Measurements from ENCODE around the gene ETNK2.

Gene ETNK2

DNA sequence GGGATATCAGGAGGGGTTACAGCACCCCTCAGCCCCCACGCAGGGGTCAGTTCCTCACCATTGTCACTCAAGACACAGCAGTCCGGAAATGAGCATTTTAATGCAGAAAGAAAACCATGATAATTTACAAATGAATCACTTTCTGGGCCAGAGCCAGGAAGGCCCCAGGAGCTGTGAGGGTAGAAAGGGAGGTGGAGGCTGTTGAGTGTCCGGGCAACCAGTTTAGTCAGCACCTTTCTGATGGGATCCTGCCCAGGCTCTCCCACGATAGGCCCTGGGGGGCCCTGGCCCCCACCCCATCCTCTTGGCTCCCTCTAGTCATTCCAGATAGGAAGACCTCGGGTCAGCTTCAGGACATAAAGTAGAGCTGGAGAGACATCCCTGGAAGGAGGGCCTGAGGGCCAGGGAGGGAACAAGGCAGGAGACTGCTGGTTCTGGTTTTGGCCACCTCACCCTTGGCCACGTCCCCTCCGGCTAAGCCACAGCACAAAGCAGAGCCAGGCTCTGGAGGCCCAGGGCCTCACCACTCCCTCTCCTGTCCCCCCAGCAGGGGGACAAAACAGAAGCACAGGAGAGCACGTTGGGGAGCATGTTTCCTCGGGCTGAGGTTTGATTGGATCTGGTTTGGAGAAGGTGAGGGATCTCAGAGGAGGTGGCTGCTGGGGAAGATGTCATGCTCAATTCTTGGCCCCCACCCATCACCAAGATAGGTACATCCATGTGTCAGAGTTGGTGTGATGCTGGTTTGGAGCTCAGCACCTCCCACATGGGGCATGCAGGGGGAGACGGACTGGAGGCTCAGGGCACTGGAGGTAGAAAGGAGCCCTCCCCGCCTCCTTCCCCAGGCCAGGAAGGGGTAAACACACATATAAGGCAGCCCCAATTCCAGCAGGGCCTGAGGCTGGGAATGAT, 20.6 kb downstream of the ETNK2 start:
- no peaks in the 10 kb centered on the region for H3K36me3 ChIP-seq (ENCODE audit: insufficient read depth, low read length)
- no peak overlapping the region for H3K9ac ChIP-seq (ENCODE audit: low read depth, low read length)
- H3K4me1 ChIP-seq (ENCODE audit: insufficient read depth, low read length) = peaks cover 3% of the 10 kb centered on the region; the same call in 1 of the 2 replicates
- no peaks in the 10 kb centered on the region for H3K9me3 ChIP-seq (ENCODE audit: control insufficient read depth, insufficient read depth, low read length)

GRCh38 chr1:204130178-204130577, 21.7 kb downstream of the ETNK2 start:
- H3K9me3 ChIP-seq (ENCODE audit: control insufficient read depth, insufficient read depth, low read length) = no peaks in the 10 kb centered on the region
- no peaks in the 10 kb centered on the region for H3K36me3 ChIP-seq (ENCODE audit: insufficient read depth, low read length)
- H3K9ac ChIP-seq (ENCODE audit: low read depth, low read length) = no peak overlapping the region
- H3K4me1 ChIP-seq (ENCODE audit: insufficient read depth, low read length) = peaks cover 3% of the 10 kb centered on the region; the same call in 1 of the 2 replicates

GRCh38 chr1:204128964-204129896, 22.6 kb downstream of the ETNK2 start:
- Histone ChIP-seq H3K9ac (ENCODE audit: low read depth, low read length) (peak overlapping the region; percentile 40; the same call in 1 of the 2 replicates), H3K36me3 (ENCODE audit: insufficient read depth, low read length) (peaks cover 2% of the 10 kb centered on the region), H3K4me1 (ENCODE audit: insufficient read depth, low read length) (peaks cover 3% of the 10 kb centered on the region; the same call in 1 of the 2 replicates), H3K9me3 (ENCODE audit: control insufficient read depth, insufficient read depth, low read length) (no peaks in the 10 kb centered on the region)

DNA sequence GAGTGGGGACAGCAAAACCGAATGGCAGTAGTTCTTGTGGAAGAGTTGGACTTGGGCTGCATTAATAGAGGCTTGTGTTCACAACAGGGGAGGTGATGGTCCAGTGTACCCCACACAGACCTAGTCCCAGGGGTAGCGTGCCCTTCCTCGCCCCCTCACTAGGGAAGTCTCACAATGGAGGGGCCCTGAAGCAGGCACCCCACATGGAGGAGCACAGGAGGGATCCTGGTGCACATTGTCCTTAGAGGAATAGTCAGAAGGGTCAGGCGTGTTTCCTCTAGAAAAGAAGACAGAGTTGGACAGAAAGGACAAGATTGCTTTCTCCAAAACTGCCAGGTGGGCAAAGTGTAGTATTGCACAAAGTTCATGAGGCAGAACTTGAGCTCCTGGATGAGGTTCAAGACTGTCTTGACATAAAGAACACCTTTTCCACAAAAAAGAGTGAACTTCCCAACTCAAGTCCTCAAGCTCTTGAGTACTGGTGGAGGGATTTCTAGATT, 23.3 kb downstream of the ETNK2 start:
- Histone ChIP-seq H3K9me3 (ENCODE audit: control insufficient read depth, insufficient read depth, low read length) (no peaks in the 10 kb centered on the region), H3K36me3 (ENCODE audit: insufficient read depth, low read length) (peaks cover 7% of the 10 kb centered on the region), H3K9ac (ENCODE audit: low read depth, low read length) (no peak overlapping the region), H3K4me1 (ENCODE audit: insufficient read depth, low read length) (peaks cover 3% of the 10 kb centered on the region; the same call in 1 of the 2 replicates)

- peaks cover 3% of the 10 kb centered on the region; the same call in 1 of the 2 replicates for H3K4me1 ChIP-seq (ENCODE audit: insufficient read depth, low read length)
- H3K9me3 ChIP-seq (ENCODE audit: control insufficient read depth, insufficient read depth, low read length) = no peaks in the 10 kb centered on the region
- H3K9ac ChIP-seq (ENCODE audit: low read depth, low read length) = no peak overlapping the region
- H3K36me3 ChIP-seq (ENCODE audit: insufficient read depth, low read length) = peaks cover 8% of the 10 kb centered on the region
These were observed 24.1 kb downstream of the ETNK2 start for GRCh38 chr1:204127597-204128242.

GRCh38 chr1:204126956-204127355, 24.9 kb downstream of the ETNK2 start:
- Histone ChIP-seq H3K9me3 (ENCODE audit: control insufficient read depth, insufficient read depth, low read length) (no peaks in the 10 kb centered on the region), H3K9ac (ENCODE audit: low read depth, low read length) (no peak overlapping the region), H3K4me1 (ENCODE audit: insufficient read depth, low read length) (peaks cover 3% of the 10 kb centered on the region; the same call in 1 of the 2 replicates), H3K36me3 (ENCODE audit: insufficient read depth, low read length) (peaks cover 13% of the 10 kb centered on the region)

DNA sequence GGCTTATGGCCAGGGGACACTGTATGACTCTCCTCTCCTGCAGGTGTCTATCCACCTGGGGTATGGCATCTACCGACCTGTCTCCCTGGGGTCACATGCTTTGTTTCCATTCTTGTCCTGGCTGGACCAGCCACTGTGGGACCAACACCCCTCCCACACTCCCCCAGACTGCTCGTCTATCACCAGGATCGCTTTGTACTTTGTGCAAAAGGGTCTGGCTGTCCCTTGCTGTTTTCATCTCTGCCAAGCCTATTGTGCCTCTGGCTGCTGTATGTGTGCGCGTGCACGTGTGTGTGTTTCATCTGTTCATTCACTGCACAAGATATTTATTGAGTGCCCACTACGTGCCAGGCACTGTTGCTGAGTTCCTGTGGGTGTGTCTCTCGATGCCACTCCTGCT, 25.5 kb downstream of the ETNK2 start:
- H3K9me3 ChIP-seq (ENCODE audit: control insufficient read depth, insufficient read depth, low read length) = no peaks in the 10 kb centered on the region
- no peak overlapping the region for H3K9ac ChIP-seq (ENCODE audit: low read depth, low read length)
- H3K36me3 ChIP-seq (ENCODE audit: insufficient read depth, low read length) = peaks cover 13% of the 10 kb centered on the region
- H3K4me1 ChIP-seq (ENCODE audit: insufficient read depth, low read length) = peaks cover 3% of the 10 kb centered on the region; the same call in 1 of the 2 replicates

- Histone ChIP-seq H3K9ac (ENCODE audit: low read depth, low read length) (no peak overlapping the region), H3K9me3 (ENCODE audit: control insufficient read depth, insufficient read depth, low read length) (no peaks in the 10 kb centered on the region), H3K4me1 (ENCODE audit: insufficient read depth, low read length) (peaks cover 3% of the 10 kb centered on the region; the same call in 1 of the 2 replicates), H3K36me3 (ENCODE audit: insufficient read depth, low read length) (peaks cover 13% of the 10 kb centered on the region)
These were observed 26.0 kb downstream of the ETNK2 start for GRCh38 chr1:204125759-204126351.

- Histone ChIP-seq H3K36me3 (ENCODE audit: insufficient read depth, low read length) (peaks cover 13% of the 10 kb centered on the region), H3K9me3 (ENCODE audit: control insufficient read depth, insufficient read depth, low read length) (no peaks in the 10 kb centered on the region), H3K9ac (ENCODE audit: low read depth, low read length) (no peak overlapping the region), H3K4me1 (ENCODE audit: insufficient read depth, low read length) (peaks cover 3% of the 10 kb centered on the region; the same call in 1 of the 2 replicates)
These were observed 27.2 kb downstream of the ETNK2 start for GRCh38 chr1:204124639-204125038.

GRCh38 chr1:204123376-204123775, 28.5 kb downstream of the ETNK2 start:
- H3K4me1 ChIP-seq (ENCODE audit: insufficient read depth, low read length) = peaks cover 3% of the 10 kb centered on the region; the same call in 1 of the 2 replicates
- peaks cover 13% of the 10 kb centered on the region for H3K36me3 ChIP-seq (ENCODE audit: insufficient read depth, low read length)
- no peaks in the 10 kb centered on the region for H3K9me3 ChIP-seq (ENCODE audit: control insufficient read depth, insufficient read depth, low read length)
- no peak overlapping the region for H3K9ac ChIP-seq (ENCODE audit: low read depth, low read length)

GRCh38 chr1:204121840-204122555, 29.8 kb downstream of the ETNK2 start:
- no peaks in the 10 kb centered on the region for H3K4me1 ChIP-seq (ENCODE audit: insufficient read depth, low read length)
- no peaks in the 10 kb centered on the region for H3K9me3 ChIP-seq (ENCODE audit: control insufficient read depth, insufficient read depth, low read length)
- no peak overlapping the region for H3K9ac ChIP-seq (ENCODE audit: low read depth, low read length)
- peaks cover 13% of the 10 kb centered on the region for H3K36me3 ChIP-seq (ENCODE audit: insufficient read depth, low read length)

DNA sequence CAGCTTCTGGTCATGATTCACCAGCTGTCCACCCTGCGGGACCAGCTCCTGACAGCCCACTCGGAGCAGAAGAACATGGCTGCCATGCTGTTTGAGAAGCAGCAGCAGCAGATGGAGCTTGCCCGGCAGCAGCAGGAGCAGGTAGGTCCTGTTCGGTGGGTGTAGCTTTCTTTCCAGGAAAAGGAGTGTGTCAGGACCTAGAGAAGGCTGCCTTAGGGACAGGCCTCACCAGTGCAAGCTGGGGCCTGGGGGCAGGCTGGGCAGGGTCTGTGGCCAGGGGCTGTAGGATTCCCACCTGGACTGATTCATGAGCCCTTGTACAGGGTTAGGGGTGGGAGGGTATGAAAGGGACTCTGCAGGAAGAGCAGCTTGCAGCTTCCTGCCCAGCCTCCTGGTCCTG, 35.3 kb downstream of the ETNK2 start:
- H3K9ac ChIP-seq (ENCODE audit: low read depth, low read length) = no peak overlapping the region
- peaks cover 8% of the 10 kb centered on the region; the same call in 1 of the 2 replicates for H3K4me1 ChIP-seq (ENCODE audit: insufficient read depth, low read length)
- H3K36me3 ChIP-seq (ENCODE audit: insufficient read depth, low read length) = peaks cover 9% of the 10 kb centered on the region
- no peaks in the 10 kb centered on the region for H3K9me3 ChIP-seq (ENCODE audit: control insufficient read depth, insufficient read depth, low read length)

DNA sequence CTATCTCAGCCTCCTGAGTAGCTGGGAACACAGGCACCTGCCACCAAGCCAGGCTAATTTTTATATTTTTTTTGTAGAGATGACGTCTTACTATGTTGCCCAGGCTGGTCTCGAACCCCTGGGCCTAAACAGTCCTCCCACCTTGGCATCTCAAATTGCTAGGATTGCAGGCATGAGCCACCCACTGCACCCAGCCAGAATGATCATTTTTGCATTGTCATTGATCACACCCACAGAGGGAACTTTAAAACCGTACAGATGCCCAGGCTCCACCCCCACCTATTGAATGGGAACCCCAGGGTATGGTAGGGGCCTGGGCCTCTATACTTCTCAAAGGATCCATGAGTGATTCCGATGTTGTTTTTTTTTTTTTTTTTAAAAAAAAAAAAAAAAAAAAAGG, 36.7 kb downstream of the ETNK2 start:
- no peak overlapping the region for H3K9ac ChIP-seq (ENCODE audit: low read depth, low read length)
- peaks cover 20% of the 10 kb centered on the region for H3K4me1 ChIP-seq (ENCODE audit: insufficient read depth, low read length)
- no peaks in the 10 kb centered on the region for H3K9me3 ChIP-seq (ENCODE audit: control insufficient read depth, insufficient read depth, low read length)
- H3K36me3 ChIP-seq (ENCODE audit: insufficient read depth, low read length) = peaks cover 9% of the 10 kb centered on the region

All from ES-I3 (cell line).